Activated CD4-positive, alpha-beta T cell treated with anti-CD3 and anti-CD28 coated beads, Interleukin-2, amount 10 ng/mL, durations not matched to agents 24 days and 14 days (primary cell): ENCODE data around the gene OR2L8. TPM values are rescaled to one million over a fixed set of nuclear protein-coding genes. Genes with fewer than 3 reads are reported as not detected.

Experiments
- DNase-seq: peaks from one replicate; pipeline ENCODE4 v3.0.0; 2022
- H3K27ac Mint-ChIP-seq: one replicate; pipeline ENCODE4 v1.8.0; 2022; ENCODE audit warnings: mild to moderate bottlenecking, mixed read lengths
- H3K27me3 Mint-ChIP-seq: one replicate; pipeline ENCODE4 v1.8.0; 2022; ENCODE audit warnings: mixed read lengths
- H3K36me3 Mint-ChIP-seq: one replicate; pipeline ENCODE4 v1.8.0; 2022; ENCODE audit warnings: low read depth, mild to moderate bottlenecking, mixed read lengths
- H3K4me1 Mint-ChIP-seq: one replicate; pipeline ENCODE4 v1.8.0; 2021; ENCODE audit warnings: mixed read lengths
- H3K4me3 Mint-ChIP-seq: one replicate; pipeline ENCODE4 v1.8.0; 2022; ENCODE audit warnings: mild to moderate bottlenecking, moderate library complexity, mixed read lengths
- H3K9me3 Mint-ChIP-seq: one replicate; pipeline ENCODE4 v1.8.0; 2021; ENCODE audit warnings: mixed read lengths
- intact Hi-C: fragments of 100-400 bp; cut with micrococcal nuclease; formaldehyde crosslinking; loops from one replicate; pipeline ENCODE4 v1.15.1; 2023
- total RNA-seq: library from RNA; stranded (reverse); gene quantifications from 2 replicates; pipeline ENCODE4 v1.2.3, GENCODE V29; 2022

The OR2L8 gene, protein sequence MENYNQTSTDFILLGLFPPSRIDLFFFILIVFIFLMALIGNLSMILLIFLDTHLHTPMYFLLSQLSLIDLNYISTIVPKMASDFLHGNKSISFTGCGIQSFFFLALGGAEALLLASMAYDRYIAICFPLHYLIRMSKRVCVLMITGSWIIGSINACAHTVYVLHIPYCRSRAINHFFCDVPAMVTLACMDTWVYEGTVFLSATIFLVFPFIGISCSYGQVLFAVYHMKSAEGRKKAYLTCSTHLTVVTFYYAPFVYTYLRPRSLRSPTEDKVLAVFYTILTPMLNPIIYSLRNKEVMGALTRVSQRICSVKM
- not detected in 2 replicates for total RNA-seq

- Mint-ChIP-seq H3K27me3 (no peaks in the 10 kb centered on the region), H3K36me3 (no peaks in the 10 kb centered on the region), H3K4me1 (no peaks in the 10 kb centered on the region), H3K4me3 (no peak within 1 kb of the TSS), H3K9me3 (no peaks in the 10 kb centered on the region), H3K27ac (no peak within 1 kb of the TSS)
- intact Hi-C loops, result no loop called here
- no peak for DNase-seq
Measured at GRCh38 chr1:247948558-247948957, at the start of gene OR2L8. Gene OR2L8, plus strand, starts transcription at chr1:247948858. Its CDS starts 0 bp downstream, at chr1:247948858.

GRCh38 chr1:247904122-247904521, 44.5 kb upstream of the OR2L8 start:
- H3K9me3 Mint-ChIP-seq, result peaks cover 6% of the 10 kb centered on the region
- H3K4me3 Mint-ChIP-seq, result peak overlapping the region; percentile 2
- no peak overlapping the region for H3K27ac Mint-ChIP-seq
- no peak for DNase-seq
- H3K36me3 Mint-ChIP-seq, result no peaks in the 10 kb centered on the region
- H3K4me1 Mint-ChIP-seq, result peaks cover 23% of the 10 kb centered on the region
- peaks cover 5% of the 10 kb centered on the region for H3K27me3 Mint-ChIP-seq
- intact Hi-C loops, result loop anchor here (10.0 kb wide), 1 partner anchor 499 kb away; no protein-coding TSS in a partner anchor

- no peaks in the 10 kb centered on the region for H3K36me3 Mint-ChIP-seq
- peaks cover 23% of the 10 kb centered on the region for H3K4me1 Mint-ChIP-seq
- DNase-seq, result no peak
- peaks cover 8% of the 10 kb centered on the region for H3K9me3 Mint-ChIP-seq
- peaks cover 5% of the 10 kb centered on the region for H3K27me3 Mint-ChIP-seq
- H3K27ac Mint-ChIP-seq, result no peak overlapping the region
- intact Hi-C loops, result loop anchor here (5.0 to 10.0 kb wide), 2 partner anchors 48 to 500 kb away; partner anchors contain the start of gene TRIM58
- no peak overlapping the region for H3K4me3 Mint-ChIP-seq
Measured at GRCh38 chr1:247905181-247905580, 43.5 kb upstream of the OR2L8 start.

DNA sequence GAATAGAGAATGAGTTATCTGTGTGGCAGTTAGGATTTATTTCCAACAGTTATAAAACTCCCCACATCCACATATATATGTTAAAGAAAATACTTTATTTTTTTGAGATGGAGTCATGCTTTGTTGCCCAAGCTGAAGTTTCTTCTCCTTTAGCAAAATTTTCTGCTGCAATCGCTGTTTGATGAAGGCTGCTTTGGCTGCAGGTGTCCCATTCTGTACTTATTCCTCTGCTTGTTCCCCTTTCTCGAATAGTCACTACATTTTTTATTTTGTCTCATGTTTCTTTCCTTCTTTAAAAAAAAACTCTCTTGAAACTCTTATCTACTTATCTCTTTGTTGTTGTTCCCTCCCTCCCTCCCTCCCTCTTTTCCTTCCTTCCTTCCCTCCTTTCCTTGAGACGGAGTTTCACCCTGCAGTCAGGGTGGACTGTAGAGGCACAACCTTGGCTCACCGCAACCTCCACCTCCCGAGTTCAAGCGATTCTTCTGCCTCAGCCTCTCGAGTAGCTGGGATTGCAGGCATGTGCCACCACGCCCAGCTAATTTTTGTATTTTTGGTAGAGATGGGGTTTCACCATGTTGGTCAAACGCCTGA, 42.7 kb upstream of the OR2L8 start:
- no peak for DNase-seq
- Mint-ChIP-seq H3K4me3 (peak overlapping the region; percentile 80), H3K4me1 (peaks cover 23% of the 10 kb centered on the region), H3K36me3 (no peaks in the 10 kb centered on the region), H3K9me3 (peaks cover 10% of the 10 kb centered on the region), H3K27me3 (peaks cover 5% of the 10 kb centered on the region), H3K27ac (peak overlapping the region; percentile 90)
- intact Hi-C loops, result loop anchor here (5.0 to 10.0 kb wide), 2 partner anchors 49 to 501 kb away; partner anchors contain the start of gene TRIM58

- Mint-ChIP-seq H3K36me3 (no peaks in the 10 kb centered on the region), H3K27ac (peak overlapping the region; percentile 90), H3K9me3 (peaks cover 10% of the 10 kb centered on the region), H3K4me3 (peak overlapping the region; percentile 80), H3K27me3 (peaks cover 5% of the 10 kb centered on the region), H3K4me1 (peaks cover 23% of the 10 kb centered on the region)
- intact Hi-C loops, result loop anchor here (5.0 to 10.0 kb wide), 2 partner anchors 49 to 502 kb away; partner anchors contain the start of gene TRIM58
- DNase-seq, result peak; percentile 58
Measured at GRCh38 chr1:247906504-247907047, 42.1 kb upstream of the OR2L8 start.

- Mint-ChIP-seq H3K9me3 (peaks cover 10% of the 10 kb centered on the region), H3K4me1 (peaks cover 23% of the 10 kb centered on the region), H3K27ac (no peak overlapping the region), H3K36me3 (no peaks in the 10 kb centered on the region), H3K4me3 (no peak overlapping the region), H3K27me3 (peaks cover 4% of the 10 kb centered on the region)
- no peak for DNase-seq
- intact Hi-C loops, result loop anchor here (5.0 to 10.0 kb wide), 2 partner anchors 51 to 504 kb away; partner anchors contain the start of gene TRIM58
Measured at GRCh38 chr1:247908766-247909165, 39.9 kb upstream of the OR2L8 start.

DNA sequence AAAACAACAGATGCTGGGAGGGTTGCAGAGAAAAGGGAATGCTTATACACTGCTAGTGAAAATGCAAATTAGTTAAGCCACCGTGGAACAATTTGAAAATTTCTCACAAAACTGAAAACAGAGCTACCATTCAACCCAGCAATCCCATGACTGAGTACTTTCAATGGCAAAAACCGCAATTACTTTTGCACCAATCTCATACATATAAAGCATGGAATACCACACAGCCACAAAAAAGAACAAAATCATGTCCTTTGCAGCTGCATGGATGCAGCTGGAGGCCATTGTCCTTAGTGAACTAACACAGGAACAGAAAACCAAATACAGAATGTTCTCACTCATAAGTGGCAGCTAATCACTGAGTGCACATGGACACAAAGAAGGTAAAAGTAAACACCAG, 34.9 kb upstream of the OR2L8 start:
- Mint-ChIP-seq H3K27ac (no peak overlapping the region), H3K27me3 (no peaks in the 10 kb centered on the region), H3K36me3 (no peaks in the 10 kb centered on the region), H3K9me3 (peaks cover 4% of the 10 kb centered on the region), H3K4me3 (no peak overlapping the region), H3K4me1 (no peaks in the 10 kb centered on the region)
- intact Hi-C loops, result no loop called here
- DNase-seq, result no peak

DNA sequence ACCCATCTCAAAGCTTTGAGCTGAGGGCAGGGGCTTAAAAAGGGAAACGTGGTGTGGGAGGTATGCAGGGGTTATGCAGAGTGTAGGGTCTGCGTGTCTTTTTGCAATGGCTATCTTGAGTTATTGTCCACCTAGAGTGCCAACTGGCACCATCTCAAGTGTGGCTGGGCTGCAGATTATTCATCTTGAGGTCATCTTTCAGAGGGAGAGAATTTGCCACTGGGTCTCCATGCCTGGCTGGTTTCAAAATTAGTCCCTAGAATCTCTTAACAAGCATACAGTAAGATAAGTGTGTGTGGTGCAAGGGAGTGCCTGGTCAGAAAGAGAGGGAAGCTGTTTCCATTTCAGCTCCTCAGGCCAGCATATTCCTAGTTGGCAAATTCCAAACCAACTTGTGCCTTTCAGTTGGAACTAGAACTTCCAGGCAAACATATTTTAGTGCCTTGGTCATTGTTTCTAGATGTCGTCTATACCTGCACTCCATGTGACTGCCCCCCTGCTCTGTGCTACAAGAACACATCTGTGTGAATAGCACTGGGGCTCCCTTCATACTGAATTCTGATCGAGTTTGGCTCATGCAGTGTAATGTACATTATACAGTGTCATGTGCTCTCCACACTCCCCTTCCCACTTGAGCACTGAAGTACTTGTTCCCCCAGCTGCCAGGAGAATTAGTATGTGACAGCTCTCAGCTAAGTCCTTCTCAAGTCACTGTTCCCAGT, 33.6 kb upstream of the OR2L8 start:
- H3K36me3 Mint-ChIP-seq, result no peaks in the 10 kb centered on the region
- no peaks in the 10 kb centered on the region for H3K4me1 Mint-ChIP-seq
- no peak overlapping the region for H3K27ac Mint-ChIP-seq
- H3K9me3 Mint-ChIP-seq, result peaks cover 2% of the 10 kb centered on the region
- H3K4me3 Mint-ChIP-seq, result no peak overlapping the region
- intact Hi-C loops, result no loop called here
- H3K27me3 Mint-ChIP-seq, result no peaks in the 10 kb centered on the region
- DNase-seq, result no peak

DNA sequence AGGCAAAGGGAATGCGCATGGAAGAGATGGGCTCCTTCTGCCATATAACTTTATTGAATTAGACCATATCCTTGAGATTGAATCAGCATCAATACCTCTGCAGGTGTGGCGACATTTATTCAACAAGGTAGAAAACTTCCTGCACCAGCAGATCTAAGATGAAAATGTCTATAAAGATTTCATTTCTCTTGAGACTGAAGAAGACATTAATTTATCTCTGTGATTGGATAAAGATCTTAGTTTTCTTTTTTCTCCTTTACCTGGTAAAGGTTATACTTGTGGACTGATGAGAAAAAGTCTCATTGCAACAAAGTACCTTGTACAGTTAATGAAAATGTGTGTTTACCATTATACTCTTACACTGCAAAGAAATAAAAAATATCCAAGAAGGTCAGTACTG, 28.7 kb upstream of the OR2L8 start, which contains the start of gene OR2T8:
OR2T8 (plus strand) TSS at position 301 of the 400 bp plus-strand sequence. CDS start 766 bp downstream, outside the sequence.
- H3K4me3 Mint-ChIP-seq, result no peak within 1 kb of the TSS
- intact Hi-C loops, result no loop called here
- H3K9me3 Mint-ChIP-seq, result no peaks in the 10 kb centered on the region
- no peaks in the 10 kb centered on the region for H3K4me1 Mint-ChIP-seq
- H3K27me3 Mint-ChIP-seq, result no peaks in the 10 kb centered on the region
- H3K36me3 Mint-ChIP-seq, result no peaks in the 10 kb centered on the region
- DNase-seq, result no peak
- H3K27ac Mint-ChIP-seq, result no peak within 1 kb of the TSS

DNA sequence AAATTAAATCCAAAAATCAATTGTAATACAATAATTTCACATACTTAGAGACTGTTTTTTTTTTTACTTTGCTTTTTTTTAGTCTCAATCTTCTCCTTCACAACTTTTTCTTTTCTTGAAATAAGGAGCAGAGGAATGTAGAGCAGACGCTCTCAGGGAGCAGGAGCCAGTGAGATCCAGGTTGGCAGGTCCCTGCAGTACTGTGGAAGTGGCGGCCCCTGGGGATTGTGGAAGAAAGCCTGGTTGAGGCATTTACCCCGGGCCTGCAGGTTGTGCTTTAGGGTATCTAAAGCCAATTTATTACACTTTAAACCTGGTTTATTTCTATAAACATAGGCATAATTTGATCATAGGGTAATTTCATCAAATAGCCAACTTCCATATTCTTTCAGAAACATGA, 24.7 kb upstream of the OR2L8 start:
- no peak for DNase-seq
- intact Hi-C loops, result no loop called here
- Mint-ChIP-seq H3K27me3 (no peaks in the 10 kb centered on the region), H3K27ac (no peak overlapping the region), H3K4me3 (no peak overlapping the region), H3K4me1 (no peaks in the 10 kb centered on the region), H3K9me3 (no peaks in the 10 kb centered on the region), H3K36me3 (no peaks in the 10 kb centered on the region)

DNA sequence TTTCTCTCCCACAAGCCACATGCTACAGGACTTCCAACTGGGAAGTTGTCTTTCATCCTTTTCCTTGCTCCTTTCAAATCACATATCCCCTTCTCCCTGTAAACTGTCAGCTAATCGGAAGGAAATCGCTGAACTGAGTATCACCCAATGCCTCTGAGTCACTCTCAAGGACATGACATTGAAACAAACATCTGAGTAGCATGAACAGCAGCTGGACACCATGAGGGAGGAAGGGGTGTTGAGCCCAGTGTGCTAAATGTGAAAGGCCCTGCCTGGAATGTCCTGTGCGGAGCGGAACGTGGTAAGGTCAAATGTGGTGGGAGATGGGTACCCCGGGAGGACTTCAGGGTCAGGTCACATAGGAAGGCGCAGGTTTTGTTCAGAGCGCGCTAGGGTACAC, 23.8 kb upstream of the OR2L8 start, which contains the start of gene OR2AJ1:
OR2AJ1 (plus strand) TSS at position 22 of the 400 bp plus-strand sequence. CDS start 8,880 bp downstream, outside the sequence.
- no peaks in the 10 kb centered on the region for H3K9me3 Mint-ChIP-seq
- intact Hi-C loops, result no loop called here
- H3K27me3 Mint-ChIP-seq, result no peaks in the 10 kb centered on the region
- no peak within 1 kb of the TSS for H3K27ac Mint-ChIP-seq
- no peak for DNase-seq
- no peaks in the 10 kb centered on the region for H3K4me1 Mint-ChIP-seq
- H3K4me3 Mint-ChIP-seq, result no peak within 1 kb of the TSS
- no peaks in the 10 kb centered on the region for H3K36me3 Mint-ChIP-seq

- H3K4me3 Mint-ChIP-seq, result no peak overlapping the region
- no peak for DNase-seq
- H3K4me1 Mint-ChIP-seq, result no peaks in the 10 kb centered on the region
- H3K36me3 Mint-ChIP-seq, result no peaks in the 10 kb centered on the region
- H3K9me3 Mint-ChIP-seq, result no peaks in the 10 kb centered on the region
- no peak overlapping the region for H3K27ac Mint-ChIP-seq
- no peaks in the 10 kb centered on the region for H3K27me3 Mint-ChIP-seq
- intact Hi-C loops, result no loop called here
Measured at GRCh38 chr1:247933989-247934388, 14.7 kb upstream of the OR2L8 start.

DNA sequence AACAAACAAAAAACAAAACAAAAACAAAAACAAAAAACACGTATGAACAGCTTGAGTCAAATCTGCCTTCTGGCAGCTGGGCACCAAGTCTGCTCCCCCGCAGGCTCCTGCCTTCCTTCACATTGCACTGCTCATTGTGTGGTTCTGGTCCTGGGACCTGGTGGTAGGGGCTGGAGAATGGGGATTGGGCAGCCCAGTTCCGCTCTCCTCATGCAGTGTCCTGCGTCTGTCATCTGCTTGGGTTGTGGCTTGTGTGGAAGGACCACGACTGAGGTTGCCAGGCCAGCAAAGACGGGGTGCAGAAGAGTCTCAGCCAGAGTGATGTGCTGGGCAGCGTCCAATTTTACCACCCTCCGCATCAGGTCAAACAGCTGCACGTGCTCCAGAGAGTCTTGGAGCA, 12.9 kb upstream of the OR2L8 start:
- H3K4me1 Mint-ChIP-seq, result no peaks in the 10 kb centered on the region
- H3K4me3 Mint-ChIP-seq, result no peak overlapping the region
- no peak overlapping the region for H3K27ac Mint-ChIP-seq
- H3K27me3 Mint-ChIP-seq, result peaks cover 2% of the 10 kb centered on the region
- intact Hi-C loops, result no loop called here
- no peaks in the 10 kb centered on the region for H3K9me3 Mint-ChIP-seq
- no peak for DNase-seq
- H3K36me3 Mint-ChIP-seq, result no peaks in the 10 kb centered on the region
